Central memory CD8-positive, alpha-beta T cell (primary cell): Measurements from ENCODE around the gene TUBA3D.
"Not testable (repeated sequence)": the region's sequence is repeated elsewhere in the genome, so short reads cannot be mapped to it uniquely, and the experiment has no call there.

ENCODE experiments used
- ATAC-seq: fragments of 150-1000 bp; cut with Tn5 transposase; replicated peaks from 2 replicates; pipeline ENCODE4 v1.10.0; 2022; ENCODE audit warnings: mild to moderate bottlenecking, moderate FRiP score, moderate number of reproducible peaks; ENCODE audit not compliant: poor library complexity, severe bottlenecking; ENCODE audit errors: extremely low read depth
- DNase-seq, 2 donors: peaks; one replicate each; pipeline ENCODE4 v3.0.0; 2021; ENCODE audit warnings: low spot score in 2 of 2
- H3K27ac Mint-ChIP-seq: one replicate; pipeline ENCODE4 v1.8.0; 2022; ENCODE audit warnings: low read depth, mild to moderate bottlenecking, moderate library complexity, mixed read lengths
- H3K27me3 Mint-ChIP-seq: one replicate; pipeline ENCODE4 v1.8.0; 2022; ENCODE audit warnings: mixed read lengths
- H3K36me3 Mint-ChIP-seq: one replicate; pipeline ENCODE4 v1.8.0; 2022; ENCODE audit warnings: mild to moderate bottlenecking, moderate library complexity, mixed read lengths; ENCODE audit not compliant: insufficient read depth
- H3K4me1 Mint-ChIP-seq: one replicate; pipeline ENCODE4 v1.8.0; 2022; ENCODE audit warnings: mixed read lengths
- H3K4me3 Mint-ChIP-seq: one replicate; pipeline ENCODE4 v1.8.0; 2022; ENCODE audit warnings: mild to moderate bottlenecking, moderate library complexity, mixed read lengths
- H3K9me3 Mint-ChIP-seq: one replicate; pipeline ENCODE4 v1.8.0; 2022; ENCODE audit warnings: mixed read lengths

TUBA3D gene

DNA sequence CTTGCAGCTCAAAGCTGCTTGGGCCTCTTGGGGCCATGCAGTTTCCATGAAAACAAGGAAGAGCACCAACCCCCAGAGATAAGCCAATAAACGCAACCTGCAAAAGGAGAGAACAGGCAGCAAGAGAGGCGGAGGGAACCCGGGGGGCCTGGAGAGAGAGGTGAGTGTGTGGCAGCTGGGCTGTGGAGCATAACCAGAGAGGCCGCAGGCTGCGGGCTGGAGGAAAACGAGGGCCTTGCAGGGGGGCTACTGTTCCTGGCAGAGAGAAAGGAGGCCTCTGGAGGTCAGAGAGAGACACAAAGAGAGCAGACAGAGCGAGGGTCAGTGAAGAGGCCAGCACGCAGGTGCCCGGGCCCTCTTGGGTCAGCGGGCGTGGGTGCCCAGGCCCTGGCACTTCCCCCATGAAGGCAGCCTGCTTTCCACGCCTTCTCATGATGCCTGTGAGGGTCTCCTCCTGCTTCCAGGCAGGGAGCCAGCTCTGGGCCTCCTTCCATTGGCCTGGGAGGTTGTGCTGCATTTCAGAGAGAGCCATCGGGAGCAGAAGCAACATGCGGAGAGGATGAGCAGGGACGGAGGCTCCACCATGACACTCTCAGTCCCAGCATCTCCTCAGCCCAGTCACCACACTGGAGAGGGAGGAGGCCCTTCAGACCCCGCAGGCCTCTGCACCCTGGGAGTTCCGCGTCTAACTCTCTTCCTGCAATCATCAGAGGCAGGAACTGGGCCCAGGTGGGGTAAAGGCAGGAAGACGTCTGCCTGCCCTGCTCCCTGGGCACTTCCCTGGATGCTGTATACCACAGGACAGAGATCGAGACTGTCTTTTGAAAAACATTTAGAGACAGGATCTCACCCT lies 14.9 kb downstream of the TUBA3D start:
- peak overlapping the region; percentile 96 for H3K27ac Mint-ChIP-seq
- H3K4me1 Mint-ChIP-seq: peaks cover 44% of the 10 kb centered on the region
- not testable (repeated sequence) for H3K9me3 Mint-ChIP-seq, DNase-seq, ATAC-seq, H3K27me3 Mint-ChIP-seq
- peak overlapping the region; percentile 85 for H3K4me3 Mint-ChIP-seq
- peaks cover 25% of the 10 kb centered on the region for H3K36me3 Mint-ChIP-seq

DNA sequence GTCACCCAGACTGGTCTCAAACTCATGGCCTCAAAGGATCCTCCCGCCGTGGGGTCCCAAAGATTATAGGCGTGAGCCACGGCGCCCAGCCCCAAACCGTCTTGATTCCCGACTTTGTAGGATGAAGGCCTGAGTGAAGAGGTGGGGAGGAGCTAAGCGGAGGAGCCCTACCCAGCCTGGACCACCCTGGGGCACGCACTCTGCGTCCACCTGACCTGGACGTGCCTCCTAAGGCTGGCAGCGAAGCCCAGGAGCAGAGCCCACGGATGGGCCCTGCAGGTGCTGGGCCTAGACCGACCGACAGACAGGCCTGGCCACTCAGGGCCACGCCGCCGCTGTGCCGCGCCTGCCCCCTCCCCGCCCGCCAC lies 15.5 kb downstream of the TUBA3D start:
- Mint-ChIP-seq H3K4me3 (peak overlapping the region; percentile 85), H3K27ac (peak overlapping the region; percentile 96), H3K4me1 (peaks cover 45% of the 10 kb centered on the region), H3K36me3 (peaks cover 25% of the 10 kb centered on the region)
- not testable (repeated sequence) for ATAC-seq, H3K9me3 Mint-ChIP-seq, H3K27me3 Mint-ChIP-seq, DNase-seq

DNA sequence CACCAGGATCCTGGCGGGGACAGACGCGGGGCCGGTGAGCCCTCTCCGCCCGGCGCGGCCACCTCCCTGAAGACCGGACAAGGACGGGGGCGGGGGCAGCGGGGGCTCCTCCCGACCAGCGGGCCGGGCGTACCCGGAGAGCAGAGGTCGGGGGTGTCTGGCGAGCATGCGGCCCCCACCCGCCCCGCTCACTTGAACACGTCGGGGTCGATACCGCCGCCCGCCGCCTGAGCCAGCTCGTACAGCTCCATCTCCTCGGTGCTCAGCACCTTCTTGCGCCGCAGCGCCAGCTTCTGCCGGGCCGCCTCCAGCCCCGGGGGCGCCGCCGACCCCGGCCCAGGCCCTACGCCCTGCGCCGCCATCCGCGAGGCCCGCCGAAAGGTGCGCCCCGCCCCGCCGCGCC lies 16.1 kb downstream of the TUBA3D start, which contains the start of gene MZT2A:
Gene MZT2A, minus strand, starts transcription at position 383 of the 403 bp plus-strand sequence. Its CDS starts 21 bp downstream, at position 362.
- not testable (repeated sequence) for H3K9me3 Mint-ChIP-seq, ATAC-seq, DNase-seq, H3K27me3 Mint-ChIP-seq
- Mint-ChIP-seq H3K36me3 (peaks cover 25% of the 10 kb centered on the region), H3K4me1 (peaks cover 45% of the 10 kb centered on the region), H3K27ac (peak within 1 kb of the TSS; percentile 96), H3K4me3 (peak within 1 kb of the TSS; percentile 94)

- peak overlapping the region; percentile 94 for H3K4me3 Mint-ChIP-seq
- H3K27me3 Mint-ChIP-seq: no peaks in the 10 kb centered on the region
- H3K9me3 Mint-ChIP-seq: no peaks in the 10 kb centered on the region
- DNase-seq: peak; percentile 87 to 94
- H3K36me3 Mint-ChIP-seq: peaks cover 24% of the 10 kb centered on the region
- peaks cover 45% of the 10 kb centered on the region for H3K4me1 Mint-ChIP-seq
- ATAC-seq: peak; percentile 73
- peak overlapping the region; percentile 93 for H3K27ac Mint-ChIP-seq
Observed at GRCh38 chr2:131492418-131493198, 16.7 kb downstream of the TUBA3D start.

DNA sequence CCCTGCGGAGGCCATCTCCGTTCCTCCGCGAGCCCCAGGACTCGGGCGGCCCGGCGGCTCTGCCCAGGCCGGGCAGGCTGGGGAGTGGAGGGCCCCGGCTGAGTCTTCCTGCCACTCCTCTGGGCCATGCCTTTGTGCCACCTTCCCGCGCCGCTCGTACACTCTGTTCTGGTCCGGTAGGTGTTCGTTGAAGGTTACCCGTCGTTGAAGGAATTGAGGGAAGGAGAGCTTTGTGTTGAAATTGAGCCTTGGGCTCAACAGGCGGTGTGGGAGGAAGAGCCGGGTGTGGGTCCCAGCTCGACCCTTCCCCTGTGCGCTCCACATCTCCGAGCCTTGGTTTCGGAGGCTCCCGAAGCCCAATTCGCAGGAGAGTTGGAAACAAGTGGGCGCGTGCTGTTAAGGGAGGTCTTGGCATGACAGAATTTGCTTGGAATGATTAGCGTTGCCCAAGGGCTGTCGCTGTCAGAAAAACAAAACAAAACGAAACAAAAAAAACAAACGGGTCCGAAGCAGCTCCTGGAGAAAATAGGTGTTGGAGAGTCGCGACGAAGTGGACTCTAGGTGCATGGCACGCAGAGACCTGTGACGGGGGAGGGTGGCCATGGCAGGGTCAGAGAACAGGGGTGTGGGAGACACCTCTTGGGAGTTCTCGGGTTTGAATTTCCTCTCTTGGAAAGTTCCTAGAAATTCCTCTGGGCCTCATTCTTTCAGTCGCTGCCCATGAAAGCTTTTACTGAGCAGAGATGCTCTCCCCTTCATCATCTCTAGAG lies 17.5 kb downstream of the TUBA3D start:
- peak overlapping the region; percentile 94 for H3K4me3 Mint-ChIP-seq
- peaks cover 25% of the 10 kb centered on the region for H3K36me3 Mint-ChIP-seq
- H3K4me1 Mint-ChIP-seq: peaks cover 39% of the 10 kb centered on the region
- H3K9me3 Mint-ChIP-seq: no peaks in the 10 kb centered on the region
- peak overlapping the region; percentile 93 for H3K27ac Mint-ChIP-seq
- peak; percentile 30 for ATAC-seq
- H3K27me3 Mint-ChIP-seq: no peaks in the 10 kb centered on the region
- DNase-seq: no peak

DNA sequence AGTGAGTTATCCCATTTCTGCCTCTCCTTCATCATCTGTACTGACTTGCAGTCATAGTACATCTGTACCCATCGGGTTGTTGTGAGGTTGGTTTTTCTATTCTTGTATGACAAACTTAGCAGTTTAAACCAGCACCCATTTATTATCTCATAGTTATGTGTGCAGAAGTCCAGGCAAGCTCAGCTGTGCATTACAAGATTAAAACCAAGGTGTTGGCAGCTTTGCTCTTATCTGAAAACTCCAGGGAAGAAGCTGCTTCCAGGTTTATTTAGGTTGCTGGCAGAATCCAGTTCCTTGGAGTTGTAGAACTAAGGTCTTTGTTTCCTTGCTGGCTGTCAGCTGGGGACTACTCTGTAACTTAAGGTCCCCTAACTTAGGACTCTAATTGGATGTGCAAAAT lies 19.6 kb downstream of the TUBA3D start:
- ATAC-seq, H3K27me3 Mint-ChIP-seq: not testable (repeated sequence)
- H3K4me1 Mint-ChIP-seq: peaks cover 26% of the 10 kb centered on the region

GRCh38 chr2:131498321-131498973 lies 22.5 kb downstream of the TUBA3D start:
- not testable (repeated sequence) for DNase-seq, H3K4me1 Mint-ChIP-seq, H3K27me3 Mint-ChIP-seq, H3K9me3 Mint-ChIP-seq, H3K4me3 Mint-ChIP-seq, H3K27ac Mint-ChIP-seq, ATAC-seq
- H3K36me3 Mint-ChIP-seq: peaks cover 38% of the 10 kb centered on the region

More for the DNA sequence above, 19.6 kb downstream of the TUBA3D start:
- not testable (repeated sequence) for H3K27ac Mint-ChIP-seq, H3K9me3 Mint-ChIP-seq, DNase-seq
- H3K4me3 Mint-ChIP-seq: peak overlapping the region; percentile 32
- H3K36me3 Mint-ChIP-seq: peaks cover 30% of the 10 kb centered on the region

DNA sequence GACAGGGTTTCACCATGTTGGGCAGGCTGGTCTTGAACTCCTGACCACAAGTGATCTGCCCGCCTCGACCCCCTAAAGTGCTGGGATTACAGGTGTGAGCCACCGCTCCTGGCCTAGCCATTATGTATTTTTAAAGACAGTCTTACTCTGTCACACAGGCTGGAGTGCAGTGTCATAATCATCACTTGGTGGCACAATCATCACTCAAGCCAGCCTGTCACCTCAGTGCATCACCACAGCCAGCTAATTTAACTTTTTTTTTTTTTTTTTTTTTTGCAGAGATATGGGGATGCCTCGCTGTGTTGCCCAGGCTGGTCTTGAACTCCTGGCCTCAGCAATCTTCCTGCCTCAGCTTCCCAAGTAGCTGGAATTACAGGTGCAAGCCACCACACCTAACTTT lies 27.7 kb downstream of the TUBA3D start:
- H3K4me1 Mint-ChIP-seq, ATAC-seq, H3K27me3 Mint-ChIP-seq, H3K4me3 Mint-ChIP-seq, H3K9me3 Mint-ChIP-seq, DNase-seq: not testable (repeated sequence)
- peaks cover 74% of the 10 kb centered on the region for H3K36me3 Mint-ChIP-seq
- peak overlapping the region; percentile 13 for H3K27ac Mint-ChIP-seq

- H3K9me3 Mint-ChIP-seq, H3K4me1 Mint-ChIP-seq, DNase-seq, H3K27me3 Mint-ChIP-seq: not testable (repeated sequence)
- Mint-ChIP-seq H3K27ac (peak overlapping the region; percentile 32), H3K36me3 (peaks cover 78% of the 10 kb centered on the region), H3K4me3 (peak overlapping the region; percentile 7)
- ATAC-seq: peak; percentile 58
Observed at GRCh38 chr2:131504082-131504750, 28.3 kb downstream of the TUBA3D start.

- no peaks in the 10 kb centered on the region for H3K27me3 Mint-ChIP-seq
- DNase-seq (no peak), ATAC-seq (no peak)
- H3K36me3 Mint-ChIP-seq: peaks cover 53% of the 10 kb centered on the region
- no peak overlapping the region for H3K27ac Mint-ChIP-seq
- H3K4me1 Mint-ChIP-seq: peaks cover 6% of the 10 kb centered on the region
- no peaks in the 10 kb centered on the region for H3K9me3 Mint-ChIP-seq
- H3K4me3 Mint-ChIP-seq: no peak overlapping the region
Observed at GRCh38 chr2:131509615-131510014, 33.7 kb downstream of the TUBA3D start.

- H3K27ac Mint-ChIP-seq, ATAC-seq: not testable (repeated sequence)
Observed at GRCh38 chr2:131511291-131511968, 35.5 kb downstream of the TUBA3D start.

More at GRCh38 chr2:131511291-131511968, 35.5 kb downstream of the TUBA3D start:
- H3K4me3 Mint-ChIP-seq, H3K9me3 Mint-ChIP-seq, H3K27me3 Mint-ChIP-seq, DNase-seq: not testable (repeated sequence)
- peaks cover 48% of the 10 kb centered on the region for H3K36me3 Mint-ChIP-seq
- H3K4me1 Mint-ChIP-seq: peaks cover 11% of the 10 kb centered on the region
